GM18520 (cell line): ENCODE data around the gene RNF2.
"Not testable (repeated sequence)": the region's sequence is repeated elsewhere in the genome, so short reads cannot be mapped to it uniquely, and the experiment has no call there.

Experiments
- ATAC-seq: cut with Tn5 transposase; IDR thresholded peaks from one replicate; pipeline ENCODE4 v1.9.1; 2021; ENCODE audit not compliant: unreplicated experiment

RNF2 gene

GRCh38 chr1:185049670-185050069, 4.3 kb downstream of the RNF2 start:
- no peak for ATAC-seq

- ATAC-seq = no peak
These were observed 5.6 kb downstream of the RNF2 start for GRCh38 chr1:185050823-185051451.

- ATAC-seq = no peak
These were observed 7.8 kb downstream of the RNF2 start for GRCh38 chr1:185053204-185053603.

DNA sequence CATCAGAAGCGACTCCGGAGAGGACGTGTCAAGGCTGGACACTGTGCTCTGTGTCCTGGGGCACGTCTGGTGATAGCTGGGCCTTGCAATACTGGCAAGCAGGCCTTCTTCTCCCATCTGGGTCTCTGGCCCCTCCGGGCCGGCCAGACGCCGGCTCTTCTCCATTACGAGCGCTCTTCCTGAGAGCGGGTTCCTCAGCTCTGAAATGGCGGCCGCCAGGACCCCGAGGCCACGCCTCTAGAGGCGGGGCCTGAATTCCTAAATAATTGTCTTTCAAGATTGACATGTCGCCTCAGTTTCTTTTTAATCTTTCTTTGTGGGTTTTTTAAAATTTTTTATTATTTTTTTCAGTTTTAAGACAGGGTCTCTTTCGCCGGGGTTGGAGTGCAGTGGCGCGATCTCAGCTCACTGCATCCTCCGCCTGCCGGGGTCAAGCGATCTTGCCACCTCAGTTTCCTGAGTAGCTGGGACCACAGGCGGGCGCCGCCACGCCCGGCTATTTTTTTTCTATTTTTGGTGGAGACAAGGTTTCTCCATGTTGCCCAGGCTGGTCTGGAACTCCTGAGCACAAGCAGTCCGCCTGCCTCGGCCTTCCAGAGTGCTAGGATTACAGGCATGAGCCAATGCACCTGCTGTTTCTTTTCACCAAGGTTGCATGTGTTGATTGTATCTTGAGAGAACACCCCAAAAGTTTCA, 9.2 kb downstream of the RNF2 start:
- ATAC-seq = no peak

GRCh38 chr1:185058110-185058509, 12.8 kb downstream of the RNF2 start:
- ATAC-seq = no peak

- ATAC-seq = no peak
These were observed 13.5 kb downstream of the RNF2 start for GRCh38 chr1:185058876-185059275.

DNA sequence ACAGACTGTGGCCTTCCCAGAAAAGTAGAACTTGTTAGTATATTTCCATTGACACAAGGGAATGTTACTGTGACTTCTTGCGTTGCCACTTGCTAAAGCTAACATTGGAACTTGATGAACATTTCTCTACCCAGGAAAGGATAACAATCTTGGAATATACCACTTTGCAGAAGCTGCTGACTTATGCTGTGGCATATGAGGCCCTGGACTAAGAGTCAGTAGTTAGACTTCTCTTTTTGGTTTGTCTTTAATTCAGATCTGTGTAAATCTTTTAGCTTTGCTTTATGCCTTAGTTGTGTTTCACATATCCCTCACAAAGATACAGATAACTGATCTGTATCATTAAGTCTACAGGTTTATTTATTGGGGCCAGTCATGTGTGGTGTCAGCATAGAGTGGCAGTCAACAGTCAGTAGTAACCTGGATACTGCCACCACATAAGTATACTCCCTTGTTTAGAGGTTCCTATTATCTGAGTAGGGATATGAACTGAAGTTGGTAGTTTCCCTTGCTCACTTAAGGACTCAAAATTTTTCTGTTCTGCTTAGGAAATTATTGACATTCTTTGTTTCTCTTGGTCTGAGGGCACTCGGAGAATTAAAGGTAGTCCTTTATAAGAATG, 14.7 kb downstream of the RNF2 start:
- ATAC-seq = no peak

DNA sequence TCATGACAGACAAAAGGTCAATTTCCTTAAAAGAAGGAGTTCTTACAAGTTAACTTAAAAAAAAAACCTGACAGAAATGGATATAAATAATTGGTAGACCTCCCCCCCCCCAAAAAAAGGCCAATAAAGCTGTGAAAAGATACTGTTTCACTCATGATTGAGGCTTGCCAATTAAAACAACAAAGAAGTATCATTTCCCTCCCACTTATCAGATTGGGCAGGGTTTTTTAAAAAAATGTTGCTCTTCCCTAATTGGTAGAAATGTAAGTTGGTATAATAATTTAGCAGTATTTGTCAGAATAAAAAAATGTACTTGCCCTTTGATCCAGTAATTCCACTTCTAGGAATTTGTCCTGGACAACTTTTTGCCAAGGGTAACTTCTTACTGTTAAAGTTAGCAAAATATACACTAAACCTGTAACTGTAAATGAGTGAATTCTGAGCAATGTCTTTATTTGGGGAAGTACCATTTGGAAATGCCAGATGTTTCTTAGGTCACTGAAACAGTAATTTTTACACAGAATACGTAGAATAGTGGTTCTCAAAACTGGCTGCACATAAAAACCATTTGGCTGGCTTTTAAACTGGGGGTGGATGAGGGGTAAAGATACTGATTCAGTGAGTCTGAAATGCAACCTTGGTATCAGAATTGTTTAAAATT, 17.5 kb downstream of the RNF2 start:
- no peak for ATAC-seq

- ATAC-seq = no peak
These were observed 18.4 kb downstream of the RNF2 start for GRCh38 chr1:185063719-185064118.

DNA sequence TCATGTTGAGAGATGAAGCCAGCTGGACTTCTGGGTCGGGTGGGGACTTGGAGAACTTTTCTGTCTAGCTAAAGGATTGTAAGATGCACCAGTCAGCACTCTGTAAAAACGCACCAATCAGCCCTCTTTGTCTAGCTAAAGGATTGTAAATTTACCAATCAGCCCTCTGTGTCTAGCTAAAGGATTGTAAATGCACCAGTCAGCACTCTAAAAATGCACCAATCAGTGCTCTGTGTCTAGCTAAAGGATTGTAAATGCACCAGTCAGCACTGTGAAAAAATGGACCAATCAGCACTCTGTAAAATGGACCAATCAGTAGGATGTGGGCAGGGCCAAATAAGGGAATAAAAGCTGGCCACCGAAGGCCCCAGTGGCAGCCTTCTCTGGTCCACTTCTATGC, 19.6 kb downstream of the RNF2 start:
- ATAC-seq = not testable (repeated sequence)

- no peak for ATAC-seq
These were observed 20.8 kb downstream of the RNF2 start for GRCh38 chr1:185066181-185066580.

DNA sequence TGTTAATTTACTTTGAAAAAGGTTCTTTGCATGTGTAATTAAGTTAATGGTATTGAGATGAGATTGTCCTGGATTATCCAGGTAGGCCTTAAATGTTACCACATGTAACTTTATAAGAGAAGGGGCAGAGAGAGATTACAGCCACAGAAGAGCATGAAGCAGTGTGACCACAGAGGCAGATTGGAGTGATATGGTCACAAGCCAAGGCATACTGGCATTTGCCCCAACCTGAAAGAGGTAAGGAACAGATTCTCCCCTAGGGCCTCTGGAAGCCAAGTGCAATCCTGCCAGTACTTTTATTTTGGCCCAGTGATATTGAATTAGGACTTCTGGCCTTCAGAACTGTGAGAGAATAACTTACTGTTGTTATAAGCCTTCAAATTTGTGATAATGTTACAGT, 23.0 kb downstream of the RNF2 start:
- ATAC-seq = no peak

- ATAC-seq = no peak
These were observed 23.9 kb downstream of the RNF2 start for GRCh38 chr1:185069202-185069772.

DNA sequence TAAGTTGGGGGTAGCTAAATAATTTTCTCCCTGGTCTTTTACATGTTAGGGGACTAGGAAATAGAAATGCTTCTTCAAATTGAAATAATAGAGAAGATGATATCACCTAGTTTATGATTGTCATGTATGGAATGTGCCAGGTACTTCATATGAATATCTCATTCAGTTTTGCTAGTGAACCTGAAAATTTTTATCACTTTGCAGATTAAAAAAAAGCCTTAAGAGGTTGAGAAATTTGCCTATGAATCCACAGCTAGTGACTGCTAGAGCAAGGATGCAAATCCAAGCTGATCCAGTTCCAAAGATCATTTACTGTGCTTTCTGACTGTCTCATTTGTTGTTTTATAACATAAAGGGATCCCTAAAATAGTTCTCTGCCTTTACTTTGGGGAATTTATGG, 24.7 kb downstream of the RNF2 start:
- no peak for ATAC-seq

GRCh38 chr1:185073725-185074124, 28.4 kb downstream of the RNF2 start:
- no peak for ATAC-seq

DNA sequence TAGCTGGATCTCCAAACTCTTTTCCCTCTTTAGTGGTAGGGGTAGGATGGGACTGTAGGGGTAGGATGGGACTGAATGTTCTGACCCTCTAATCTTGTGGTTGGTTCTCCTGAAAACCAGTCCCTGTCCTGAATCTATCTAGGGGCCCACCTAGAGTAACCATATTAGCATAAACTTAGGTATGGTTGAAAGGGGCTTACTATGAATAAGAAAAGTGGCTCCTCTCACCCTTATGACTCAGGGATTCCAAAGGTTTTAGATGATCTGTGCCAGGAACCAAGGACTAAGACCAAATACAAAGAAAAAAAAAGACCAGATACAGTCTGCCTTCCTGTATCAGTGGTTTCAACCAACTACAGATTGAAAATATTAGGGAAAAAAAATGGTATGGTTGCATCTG, 28.9 kb downstream of the RNF2 start:
- no peak for ATAC-seq

DNA sequence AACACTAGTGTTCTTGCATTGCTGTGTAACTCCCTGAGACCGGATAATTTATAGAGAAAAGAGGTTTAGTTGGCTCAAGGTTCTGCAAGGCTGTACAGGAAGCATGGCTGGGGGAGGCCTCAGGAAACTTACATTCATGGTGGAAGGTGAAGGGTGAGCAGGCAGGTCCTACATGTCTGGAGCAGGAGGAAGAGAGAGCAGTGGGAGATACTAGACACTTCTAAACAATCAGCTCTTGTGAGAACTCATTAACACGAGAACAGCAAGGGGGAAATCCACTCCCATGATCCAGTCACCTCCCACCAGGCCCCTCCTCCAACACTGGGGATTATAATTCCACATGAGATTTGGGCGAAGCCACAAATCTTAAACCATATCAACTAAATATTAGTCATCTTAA, 30.1 kb downstream of the RNF2 start:
- no peak for ATAC-seq

GRCh38 chr1:185077374-185077773, 32.0 kb downstream of the RNF2 start:
- no peak for ATAC-seq

GRCh38 chr1:185080422-185080821, 35.1 kb downstream of the RNF2 start:
- no peak for ATAC-seq

DNA sequence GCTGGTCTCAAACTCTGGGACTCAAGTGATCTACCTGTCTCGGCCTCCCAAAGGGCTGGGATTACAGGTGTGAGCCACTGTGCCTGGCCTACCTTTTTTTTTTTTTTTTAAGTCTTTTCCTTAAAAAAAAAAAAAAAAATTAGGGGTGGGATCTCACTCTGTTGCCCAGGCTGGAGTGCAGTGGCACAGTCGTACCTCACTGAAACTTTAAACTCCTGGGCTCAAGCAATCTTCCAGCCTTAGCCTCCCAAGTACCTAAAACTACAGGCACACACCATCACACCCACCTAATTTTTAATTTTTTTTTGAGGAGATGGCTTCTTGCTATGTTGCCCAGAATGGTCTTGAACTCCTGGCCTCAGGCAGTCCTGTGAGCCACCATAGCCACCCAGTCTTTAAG, 38.5 kb downstream of the RNF2 start:
- ATAC-seq = no peak

GRCh38 chr1:185087101-185087500, 41.7 kb downstream of the RNF2 start:
- no peak for ATAC-seq

DNA sequence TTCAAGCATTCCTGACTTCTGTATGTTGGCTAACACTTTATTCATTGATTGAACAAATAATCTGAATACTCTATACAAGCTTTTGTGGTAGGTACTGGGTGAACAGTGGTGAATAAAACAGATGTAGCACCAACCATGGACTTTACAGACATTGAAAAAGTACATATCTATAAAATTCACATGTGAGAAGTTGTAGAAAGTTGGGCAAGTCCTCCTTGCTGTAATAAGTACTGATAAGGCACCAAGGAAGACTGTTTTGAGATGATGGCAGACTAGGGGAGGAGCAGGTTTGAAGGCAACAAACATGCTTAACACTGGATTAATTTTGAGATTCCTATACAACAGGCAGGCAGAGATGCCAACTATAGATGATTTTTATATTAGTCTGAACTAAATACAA, 42.4 kb downstream of the RNF2 start:
- ATAC-seq = no peak
